GM13977 (cell line): Measurements from ENCODE around the gene TMEM43.

ENCODE experiments used
- DNase-seq: peaks from one replicate; pipeline ENCODE4 v3.0.0; 2012; ENCODE audit warnings: low spot score
- in situ Hi-C: fragments of 300-500 bp; cut with MboI; formaldehyde crosslinking; loops from one replicate; pipeline ENCODE4 v1.12.0; 2022; ENCODE audit warnings: low sequenced_read_pairs, low pct_unique_long_range_greater_than_20kb, mixed read lengths, inconsistent platforms; ENCODE audit not compliant: unreplicated experiment
- TF ChIP-seq, protein P1 (sequence below): IDR thresholded peaks from 2 replicates; pipeline ENCODE4 v1.5.1; 2012; ENCODE audit warnings: mild to moderate bottlenecking, control low read depth; ENCODE audit not compliant: insufficient read depth; ENCODE audit errors: extremely low read depth, missing control alignments

Gene TMEM43

DNA sequence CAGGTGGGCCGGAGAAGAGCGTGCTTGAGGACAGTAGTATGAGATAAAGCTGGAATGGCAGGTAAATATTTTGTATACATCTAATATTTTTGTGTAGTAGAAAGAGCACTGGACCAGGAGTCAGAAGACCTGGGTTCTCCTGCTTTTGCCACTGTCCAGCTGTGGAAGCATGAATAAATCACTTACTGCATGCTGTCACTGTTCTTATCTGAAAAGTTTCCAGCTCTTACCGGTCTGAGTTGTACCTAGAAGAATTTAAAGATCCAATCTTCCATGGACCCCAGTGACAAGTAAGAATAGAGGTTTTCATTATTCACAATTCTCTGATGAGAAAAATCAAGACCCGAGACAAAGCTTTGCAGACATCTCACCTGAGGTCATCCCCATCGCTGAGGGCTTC lies 47.6 kb downstream of the TMEM43 start:
- TF ChIP-seq, protein P1, sequence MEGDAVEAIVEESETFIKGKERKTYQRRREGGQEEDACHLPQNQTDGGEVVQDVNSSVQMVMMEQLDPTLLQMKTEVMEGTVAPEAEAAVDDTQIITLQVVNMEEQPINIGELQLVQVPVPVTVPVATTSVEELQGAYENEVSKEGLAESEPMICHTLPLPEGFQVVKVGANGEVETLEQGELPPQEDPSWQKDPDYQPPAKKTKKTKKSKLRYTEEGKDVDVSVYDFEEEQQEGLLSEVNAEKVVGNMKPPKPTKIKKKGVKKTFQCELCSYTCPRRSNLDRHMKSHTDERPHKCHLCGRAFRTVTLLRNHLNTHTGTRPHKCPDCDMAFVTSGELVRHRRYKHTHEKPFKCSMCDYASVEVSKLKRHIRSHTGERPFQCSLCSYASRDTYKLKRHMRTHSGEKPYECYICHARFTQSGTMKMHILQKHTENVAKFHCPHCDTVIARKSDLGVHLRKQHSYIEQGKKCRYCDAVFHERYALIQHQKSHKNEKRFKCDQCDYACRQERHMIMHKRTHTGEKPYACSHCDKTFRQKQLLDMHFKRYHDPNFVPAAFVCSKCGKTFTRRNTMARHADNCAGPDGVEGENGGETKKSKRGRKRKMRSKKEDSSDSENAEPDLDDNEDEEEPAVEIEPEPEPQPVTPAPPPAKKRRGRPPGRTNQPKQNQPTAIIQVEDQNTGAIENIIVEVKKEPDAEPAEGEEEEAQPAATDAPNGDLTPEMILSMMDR, result no peak
- no peak for DNase-seq
- in situ Hi-C loops, result no loop called here

DNA sequence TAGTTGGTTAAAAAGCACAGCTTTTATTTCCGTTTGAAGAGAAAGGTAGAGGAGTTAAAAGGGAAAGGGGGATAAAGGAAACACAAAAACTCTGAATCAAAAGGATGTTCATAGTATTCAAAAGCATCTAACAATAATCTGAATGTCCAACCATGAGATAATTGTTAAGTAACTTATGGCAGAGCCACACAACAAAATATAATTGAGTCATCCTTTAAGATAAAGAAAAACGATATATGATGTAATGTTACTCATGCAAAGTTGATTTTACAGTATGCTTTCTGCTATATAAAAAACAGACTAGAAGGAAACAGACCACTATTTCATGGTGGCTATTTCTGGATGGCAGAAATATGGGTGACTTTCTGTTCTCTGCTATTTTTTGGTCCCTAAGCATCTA lies 49.6 kb downstream of the TMEM43 start:
- TF ChIP-seq, protein P1, result no peak
- in situ Hi-C loops, result no loop called here
- no peak for DNase-seq

DNA sequence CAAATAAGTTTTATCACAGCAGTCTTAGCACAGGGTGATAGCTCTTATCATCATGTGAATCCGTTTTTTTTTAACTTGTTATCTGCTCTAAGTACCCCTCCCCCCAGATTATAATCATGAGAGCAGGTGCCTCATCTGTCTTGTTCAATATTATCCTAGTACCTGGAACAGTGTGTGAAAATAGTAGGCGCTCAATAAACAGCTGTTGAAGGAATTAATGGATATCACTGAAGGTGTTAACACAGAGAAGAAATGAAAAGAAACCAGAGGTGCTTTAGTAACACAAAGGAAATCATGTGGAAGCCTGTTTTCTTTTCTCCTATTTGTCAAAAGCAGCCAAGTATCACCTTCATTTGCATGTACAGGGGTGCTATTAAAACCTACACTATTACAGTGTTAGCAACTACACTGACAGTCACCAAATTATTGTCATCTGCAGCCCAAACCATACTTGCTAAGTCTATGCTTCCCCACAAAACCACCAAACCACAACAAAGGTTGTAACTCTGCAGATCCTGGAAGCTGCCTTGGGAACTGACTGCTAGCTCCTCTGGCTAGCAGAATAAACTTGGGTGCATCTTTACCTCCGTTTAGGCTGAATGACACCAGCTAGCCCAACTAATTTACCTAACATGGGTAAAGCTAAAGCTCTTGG lies 50.7 kb downstream of the TMEM43 start:
- in situ Hi-C loops, result no loop called here
- DNase-seq, result peak; percentile 53
- TF ChIP-seq, protein P1, result no peak

DNA sequence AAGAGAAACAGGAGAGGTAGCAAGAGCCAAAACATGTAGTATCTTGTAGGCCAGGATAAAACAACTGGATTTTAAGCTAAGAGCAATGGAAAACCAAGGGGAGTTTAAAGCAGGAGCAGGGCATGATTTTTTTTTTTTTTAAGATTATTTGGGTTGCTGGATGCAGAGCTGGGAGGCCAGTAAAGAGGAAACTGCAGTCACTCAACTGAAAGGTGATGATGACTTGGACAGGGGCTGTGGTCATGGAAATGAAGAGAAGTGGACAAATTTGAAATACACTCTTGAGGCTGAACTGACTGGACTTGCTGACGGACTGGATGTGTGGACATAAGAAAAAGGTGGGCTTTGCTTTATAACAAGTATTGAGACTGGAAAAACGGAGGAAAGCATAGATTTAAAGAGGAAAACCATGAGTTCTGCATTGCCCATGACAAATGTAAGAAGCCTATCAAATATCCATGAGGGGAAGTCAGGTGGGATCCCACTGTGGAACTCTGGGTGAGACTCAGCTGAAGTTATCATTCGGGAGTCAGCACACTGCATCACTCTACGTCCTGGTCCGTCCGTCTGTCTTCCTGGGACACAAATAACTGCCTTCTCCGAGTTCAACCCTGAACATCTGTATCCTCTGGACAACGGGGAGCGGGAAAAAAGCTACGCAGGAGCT lies 52.9 kb downstream of the TMEM43 start:
- DNase-seq, result no peak
- in situ Hi-C loops, result no loop called here
- TF ChIP-seq, protein P1, result no peak

DNA sequence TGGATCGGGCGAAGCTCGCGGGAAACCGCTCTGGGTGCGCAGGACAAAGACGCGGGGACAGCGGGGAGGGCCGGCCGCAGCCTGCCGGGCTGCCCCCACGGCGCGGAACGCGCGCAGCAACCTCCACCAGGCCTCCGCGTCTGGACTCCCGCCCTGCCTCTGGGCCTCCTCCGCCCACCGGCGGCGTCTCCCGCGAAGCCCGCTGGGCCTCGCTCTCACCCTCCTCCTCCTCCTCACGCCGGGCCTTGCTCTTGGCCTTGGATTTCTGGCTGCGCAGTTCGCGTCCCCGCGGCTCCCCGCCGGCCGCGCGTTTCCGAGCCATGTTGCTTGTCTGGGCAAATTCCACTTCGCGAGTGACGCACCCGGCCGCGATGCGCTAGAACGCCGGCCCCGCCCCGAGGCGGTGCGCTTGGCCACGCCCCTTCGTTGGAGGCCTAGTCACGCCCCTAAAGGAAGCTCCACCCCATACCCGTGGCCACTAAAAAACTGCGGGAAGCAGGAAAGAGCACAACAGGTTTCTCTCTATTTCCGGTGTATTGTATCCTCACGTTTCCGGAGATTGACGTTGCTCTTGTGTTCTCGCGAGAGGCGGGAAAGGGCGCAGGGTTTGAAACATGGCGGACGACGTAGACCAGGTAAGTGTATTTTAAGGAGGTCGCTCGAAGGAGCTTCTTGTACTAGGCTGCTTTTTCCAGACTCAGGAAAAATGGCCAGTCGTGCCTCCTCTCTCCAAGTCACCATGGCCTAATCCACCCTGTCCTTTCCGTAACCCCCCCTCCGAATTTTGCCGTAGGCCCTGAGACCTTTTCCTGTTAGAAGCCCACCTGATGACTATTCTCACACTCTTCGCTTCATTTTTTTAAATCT lies 53.6 kb downstream of the TMEM43 start, which contains the start of the genes LSM3 and XPC:
Gene LSM3, plus strand, starts transcription at position 571 of the 867 bp plus-strand sequence. Its CDS starts 44 bp downstream, at position 615.
Gene XPC, minus strand, starts transcription at position 355 of the 867 bp plus-strand sequence. Its CDS starts 33 bp downstream, at position 322.
- in situ Hi-C loops, result no loop called here
- peak; percentile 94 for DNase-seq
- TF ChIP-seq, protein P1, result no peak

DNA sequence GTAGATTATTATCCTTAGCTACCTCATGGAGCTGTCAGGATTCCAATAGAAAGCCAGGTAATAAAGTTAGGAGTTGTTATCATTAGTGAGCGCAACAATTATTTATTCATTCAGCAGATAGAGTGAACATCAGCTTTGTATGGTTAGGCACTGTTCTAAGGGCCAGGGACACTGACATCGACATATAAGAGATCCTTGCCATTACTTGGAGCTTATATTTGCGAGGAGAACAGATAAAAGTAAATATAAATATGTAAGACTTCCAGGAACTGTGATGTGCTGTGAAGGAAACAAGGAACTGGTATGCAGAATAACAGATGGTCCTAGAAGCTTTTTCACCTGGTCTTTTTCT lies 54.2 kb downstream of the TMEM43 start:
- in situ Hi-C loops, result no loop called here
- no peak for DNase-seq
- TF ChIP-seq, protein P1, result no peak
